Germinal center (tissue), 1 donor: ENCODE measurements around the gene TNFAIP3.

Experiments used
- DNase-seq: peaks from one replicate; pipeline ENCODE4 v3.0.0; 2012; ENCODE audit warnings: mixed read lengths, low spot score

The TNFAIP3 gene

DNA sequence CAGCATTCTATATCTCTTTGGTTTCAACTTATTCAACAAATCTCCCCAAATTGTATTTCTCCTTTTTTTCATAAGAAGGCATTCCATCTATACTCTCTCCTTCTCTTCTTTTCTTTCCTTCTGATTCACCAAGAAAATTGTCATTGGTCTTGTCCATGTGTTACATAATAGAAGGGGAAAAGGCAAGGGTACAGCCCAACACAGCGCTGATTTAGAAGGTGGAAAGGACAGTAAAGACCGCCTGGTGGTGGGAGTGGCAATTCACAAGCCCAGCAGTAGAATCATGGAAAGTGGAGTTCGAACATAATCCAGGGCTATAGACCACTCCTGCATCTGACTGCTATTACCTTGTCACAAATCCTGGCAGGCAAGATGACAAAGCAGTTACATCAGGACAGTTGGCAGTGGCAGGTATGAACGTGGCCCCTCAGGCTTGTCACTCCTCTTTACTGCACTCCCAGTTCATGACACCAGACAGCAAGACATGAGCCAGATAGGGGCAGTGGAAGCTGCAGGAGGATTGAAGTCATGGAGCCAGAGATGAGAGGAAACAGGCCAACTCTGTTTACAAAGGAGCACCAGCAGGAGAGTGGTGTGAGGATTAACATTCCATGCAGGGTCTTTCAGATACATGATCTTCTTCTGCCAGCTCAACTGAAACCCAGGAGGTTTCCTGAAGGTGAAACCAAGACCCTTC lies 2.1 kb upstream of the TNFAIP3 start:
- no peak for DNase-seq

DNA sequence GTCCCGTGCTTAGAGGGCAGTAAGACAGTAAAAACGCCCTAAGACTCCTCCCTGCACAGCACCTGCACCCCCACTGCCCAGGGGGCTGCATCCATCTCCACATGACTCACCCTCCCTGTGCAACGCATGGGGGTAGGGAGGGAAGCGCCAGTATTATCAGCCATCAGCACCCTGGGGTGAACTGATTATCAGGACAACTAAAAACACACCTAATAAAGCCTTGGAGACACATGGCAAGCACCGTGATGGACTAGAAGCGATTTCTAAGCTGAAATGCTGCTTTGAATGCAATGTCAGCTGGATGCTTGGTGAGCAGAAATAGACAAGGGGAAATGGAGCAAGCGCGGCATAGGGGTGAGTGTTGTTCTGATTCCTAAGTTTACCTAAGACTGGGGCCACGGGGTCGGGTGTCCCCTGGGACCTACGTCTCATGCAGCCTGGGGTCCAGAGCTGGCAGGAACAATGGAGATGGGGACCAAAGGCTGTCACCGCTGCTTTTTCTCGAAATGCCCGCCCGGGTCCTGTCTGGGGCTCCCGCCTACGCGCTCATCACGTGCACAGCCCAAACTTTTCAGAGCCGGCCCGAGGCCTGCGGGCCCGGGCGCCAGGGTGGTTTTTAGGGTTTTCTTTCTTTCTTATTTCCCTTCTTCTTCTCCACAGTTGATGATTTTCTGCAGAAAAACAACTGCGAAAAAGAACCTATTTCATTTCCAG lies 702 bp upstream of the TNFAIP3 start:
- DNase-seq, result peak; percentile 54

DNA sequence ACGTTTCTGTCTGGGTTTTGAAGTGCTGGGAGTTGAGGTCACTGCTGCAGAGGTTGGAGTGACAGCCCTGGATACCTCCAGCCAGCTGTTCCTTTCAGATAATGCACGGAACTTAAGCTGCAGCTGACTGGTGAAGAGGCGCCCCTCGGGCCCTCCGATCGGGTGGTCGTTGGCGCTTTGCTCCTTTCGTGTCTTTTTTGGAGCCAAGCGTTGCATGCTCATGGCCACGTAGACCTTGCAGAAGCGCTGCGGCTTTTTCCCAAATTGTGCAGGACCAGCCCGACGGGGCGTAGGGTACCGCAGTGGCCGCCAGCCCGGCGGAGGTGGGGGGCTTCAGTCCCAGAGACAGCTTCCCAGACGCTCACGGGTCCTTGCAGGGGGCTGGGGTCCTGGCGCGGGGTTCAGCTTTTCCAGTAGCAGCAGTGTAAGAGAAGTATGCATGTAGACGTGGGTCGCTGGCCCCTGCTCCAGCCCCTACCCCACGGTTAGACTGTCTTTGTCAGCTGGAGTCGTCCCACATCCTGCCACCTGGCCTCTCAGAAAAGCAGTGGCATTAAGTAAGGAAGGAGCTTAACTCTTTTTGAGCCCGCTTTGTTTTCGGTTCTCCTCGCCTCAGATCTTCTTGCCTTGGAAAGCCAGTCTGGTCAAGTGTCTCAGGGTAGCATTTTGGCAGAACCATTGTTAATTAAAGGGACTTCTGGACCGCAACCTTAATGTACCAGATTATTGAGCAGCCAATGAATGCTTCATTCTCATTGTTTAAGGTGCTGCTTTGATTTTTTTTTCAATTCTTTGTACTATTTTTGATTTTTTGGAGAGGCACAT lies 838 bp downstream of the TNFAIP3 start:
- peak; percentile 51 for DNase-seq

DNA sequence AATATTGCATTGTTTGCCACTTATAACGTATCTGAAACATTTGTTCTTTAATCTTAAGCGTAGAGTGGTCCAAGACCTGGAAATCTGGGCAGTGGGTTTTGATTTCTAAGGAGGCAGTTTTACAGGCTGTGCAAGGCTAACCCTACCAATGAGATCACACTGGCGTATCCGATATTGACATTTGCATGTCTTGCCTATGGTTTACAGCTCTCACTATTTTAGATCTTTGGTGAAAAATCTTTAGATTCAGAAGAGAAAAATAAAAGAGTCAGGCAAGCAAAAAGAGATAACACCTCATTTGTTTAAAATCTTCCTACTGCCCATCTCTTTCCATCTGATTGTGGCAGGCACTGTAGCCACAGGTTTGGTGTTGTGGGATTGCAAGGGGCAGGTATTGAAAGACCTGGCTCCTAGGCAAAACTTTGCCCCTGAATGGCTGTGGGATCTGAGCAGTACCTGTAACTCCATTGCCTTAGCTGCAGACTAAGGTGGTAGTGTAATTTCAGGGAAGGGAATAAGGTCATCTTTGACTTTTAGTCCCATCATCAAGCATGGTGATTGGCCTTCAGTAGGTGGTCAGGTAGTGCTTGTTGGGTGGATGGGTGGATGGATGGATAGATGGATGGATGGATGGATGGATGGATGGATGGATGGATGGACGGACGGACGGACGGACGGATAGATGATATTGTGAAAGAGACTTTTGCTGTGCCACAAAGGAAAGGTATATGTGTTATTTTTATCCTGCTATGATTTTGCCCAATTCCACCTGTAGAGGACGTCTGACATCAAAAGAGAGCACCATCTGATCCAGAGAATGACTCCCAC lies 1.9 kb downstream of the TNFAIP3 start:
- DNase-seq, result peak; percentile 47

DNA sequence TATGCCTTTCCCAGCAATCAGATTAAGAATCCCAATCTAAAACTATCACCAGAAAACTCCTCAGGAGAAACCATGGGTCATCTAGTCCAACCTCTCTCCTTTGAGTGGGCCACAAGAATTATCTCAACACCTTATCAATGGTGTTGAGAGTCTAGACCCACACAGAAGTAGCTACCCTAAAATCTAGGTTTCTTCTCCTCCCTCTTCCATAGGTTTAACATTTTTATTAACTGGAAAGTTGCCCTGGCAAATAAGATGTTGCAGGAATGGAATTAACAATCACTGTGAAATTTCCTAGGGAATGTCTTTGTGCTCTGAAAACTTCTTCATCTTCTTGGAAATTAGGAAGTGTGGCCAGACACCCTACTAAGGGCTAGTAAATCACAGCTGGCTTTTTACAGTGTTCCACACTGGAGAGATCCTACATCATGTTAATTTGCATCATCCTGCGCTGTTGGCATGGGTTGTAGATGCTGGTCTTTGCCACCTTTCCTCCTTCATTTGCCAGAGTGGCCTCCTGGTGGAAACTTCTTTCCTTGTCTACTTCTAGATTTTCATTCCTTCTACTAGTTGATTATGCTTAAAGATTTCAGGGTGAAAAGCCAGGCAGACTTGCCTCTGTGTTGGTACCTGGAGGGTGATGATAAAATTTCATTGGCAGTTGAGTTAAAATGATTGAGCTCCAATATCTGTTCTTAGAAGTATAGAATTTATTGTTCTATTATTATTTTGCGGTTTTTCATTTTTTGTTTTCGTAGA lies 2.7 kb downstream of the TNFAIP3 start:
- no peak for DNase-seq

DNA sequence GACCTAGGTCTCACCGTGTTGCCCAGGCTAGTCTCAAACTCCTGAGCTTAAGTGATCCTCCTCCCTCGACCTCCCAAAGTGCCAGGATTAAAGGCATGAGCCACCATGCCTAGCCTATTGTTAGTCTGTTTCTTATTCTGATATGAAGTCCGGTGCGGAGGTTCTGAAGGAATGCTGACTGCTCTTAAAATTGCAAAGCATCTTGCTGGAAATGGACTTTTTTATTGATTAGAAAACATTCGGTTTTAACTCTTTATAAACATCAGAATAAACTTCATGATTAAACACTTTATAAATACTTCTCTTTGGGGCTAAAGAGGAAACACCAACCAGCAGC lies 3.2 kb downstream of the TNFAIP3 start:
- DNase-seq, result no peak

DNA sequence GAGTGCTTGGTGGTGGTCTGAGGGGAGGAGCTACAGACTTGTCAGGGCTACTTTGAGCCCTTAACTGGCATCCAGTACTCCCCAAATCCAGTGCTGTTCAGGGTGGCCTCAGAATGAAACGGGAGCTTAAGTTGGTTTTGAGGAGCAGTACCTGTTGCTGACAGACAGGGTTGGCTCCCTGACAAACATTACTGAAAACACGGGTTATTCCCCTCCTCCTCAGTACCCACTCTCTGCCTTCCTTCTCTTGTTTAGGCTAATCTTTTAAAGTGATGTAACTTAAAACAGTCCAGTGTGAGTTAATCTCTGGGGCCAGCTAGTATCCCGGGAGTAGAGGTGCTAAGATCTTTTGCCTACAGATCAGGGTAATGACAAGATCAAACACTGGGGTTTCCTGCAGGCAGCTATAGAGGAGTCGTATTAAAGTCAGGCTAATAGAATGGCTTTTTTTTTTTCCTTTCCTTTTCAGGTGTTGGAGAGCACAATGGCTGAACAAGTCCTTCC lies 3.7 kb downstream of the TNFAIP3 start:
- DNase-seq, result peak; percentile 27

DNA sequence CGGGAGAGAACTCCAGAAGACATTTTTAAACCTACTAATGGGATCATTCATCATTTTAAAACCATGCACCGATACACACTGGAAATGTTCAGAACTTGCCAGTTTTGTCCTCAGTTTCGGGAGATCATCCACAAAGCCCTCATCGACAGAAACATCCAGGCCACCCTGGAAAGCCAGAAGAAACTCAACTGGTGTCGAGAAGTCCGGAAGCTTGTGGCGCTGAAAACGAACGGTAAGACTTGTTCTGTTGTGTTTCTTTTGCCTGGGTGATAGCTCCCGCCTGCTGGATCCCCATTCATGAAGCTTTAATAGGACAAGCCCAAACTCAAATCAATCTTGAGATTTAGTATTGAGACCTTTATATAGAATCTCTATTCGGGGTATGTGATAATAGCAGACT lies 4.2 kb downstream of the TNFAIP3 start:
- DNase-seq, result no peak

DNA sequence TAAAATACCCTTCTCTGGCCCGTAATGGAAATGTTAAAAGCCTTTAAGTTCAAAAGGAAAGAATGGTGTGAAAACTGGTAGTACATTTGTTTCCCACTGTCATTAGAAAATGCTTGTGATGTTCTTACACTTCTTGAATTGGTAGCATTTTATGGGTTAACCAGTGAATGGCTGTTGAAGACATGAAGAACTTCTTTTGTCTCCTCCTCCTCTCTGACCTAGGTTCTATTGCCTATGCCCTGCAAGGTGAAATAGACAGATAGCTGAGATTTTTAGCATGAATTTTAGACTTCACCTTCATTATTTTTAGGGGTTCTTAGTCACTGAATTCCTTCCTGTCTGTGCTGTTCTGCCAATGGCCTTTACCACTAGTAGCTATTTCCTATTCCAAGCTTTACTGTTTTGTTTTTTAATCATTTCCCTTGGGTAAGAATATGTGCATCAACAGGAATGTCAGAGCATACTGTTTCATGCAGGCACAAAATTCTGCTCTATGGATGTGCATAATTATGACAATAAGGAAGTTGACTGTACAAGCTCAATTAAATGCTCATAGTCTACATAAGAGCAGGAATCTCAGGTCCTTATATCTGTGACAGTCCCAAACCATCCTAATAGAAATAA lies 4.9 kb downstream of the TNFAIP3 start:
- DNase-seq, result no peak

DNA sequence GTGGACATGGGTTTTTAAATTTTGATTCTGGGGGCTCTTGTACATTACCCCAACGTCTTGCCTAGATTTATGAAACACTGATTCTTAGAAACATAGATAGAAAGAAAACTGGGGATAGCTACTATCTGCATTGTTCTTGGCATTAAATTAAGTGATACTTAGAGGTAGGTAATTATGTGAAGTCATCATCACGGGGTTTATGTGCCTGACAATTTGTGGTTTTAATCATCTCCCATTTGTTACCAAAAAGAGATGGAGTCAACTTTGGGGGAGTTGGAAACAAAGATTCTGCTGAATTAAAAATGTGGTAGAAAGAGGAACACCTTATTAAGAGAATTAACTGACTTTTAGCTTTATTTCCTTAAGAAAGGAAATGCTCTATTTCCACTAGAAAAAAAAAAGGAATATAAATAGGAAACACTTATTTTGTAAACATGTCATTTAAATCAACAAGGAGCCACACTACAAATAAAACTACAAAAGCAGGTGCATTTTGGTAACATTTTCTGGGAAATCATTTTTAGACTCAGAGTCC lies 5.6 kb downstream of the TNFAIP3 start:
- DNase-seq, result no peak

DNA sequence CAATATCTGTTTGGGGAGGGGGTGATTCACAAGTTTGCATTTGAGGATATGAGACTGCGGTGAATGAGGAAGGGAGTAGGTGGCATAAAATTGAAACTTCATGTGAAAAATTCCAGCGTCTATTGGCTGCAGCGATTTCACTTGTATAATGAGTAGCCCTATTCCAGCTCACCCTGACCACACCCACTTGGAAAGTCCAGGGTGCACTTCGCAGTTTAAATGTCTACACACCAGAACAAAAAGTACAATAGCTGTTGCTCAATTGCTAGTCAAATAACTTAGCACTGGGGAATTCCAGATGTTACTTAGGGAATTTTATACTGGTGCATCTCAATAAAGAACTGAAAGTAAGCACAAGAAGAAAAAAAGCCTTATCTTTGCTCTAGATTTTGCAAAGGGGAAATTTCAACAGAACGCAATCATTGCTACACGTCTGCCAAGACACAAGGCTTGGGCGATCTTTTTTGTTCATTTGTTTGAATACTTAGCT lies 6.3 kb downstream of the TNFAIP3 start:
- DNase-seq, result peak; percentile 40

DNA sequence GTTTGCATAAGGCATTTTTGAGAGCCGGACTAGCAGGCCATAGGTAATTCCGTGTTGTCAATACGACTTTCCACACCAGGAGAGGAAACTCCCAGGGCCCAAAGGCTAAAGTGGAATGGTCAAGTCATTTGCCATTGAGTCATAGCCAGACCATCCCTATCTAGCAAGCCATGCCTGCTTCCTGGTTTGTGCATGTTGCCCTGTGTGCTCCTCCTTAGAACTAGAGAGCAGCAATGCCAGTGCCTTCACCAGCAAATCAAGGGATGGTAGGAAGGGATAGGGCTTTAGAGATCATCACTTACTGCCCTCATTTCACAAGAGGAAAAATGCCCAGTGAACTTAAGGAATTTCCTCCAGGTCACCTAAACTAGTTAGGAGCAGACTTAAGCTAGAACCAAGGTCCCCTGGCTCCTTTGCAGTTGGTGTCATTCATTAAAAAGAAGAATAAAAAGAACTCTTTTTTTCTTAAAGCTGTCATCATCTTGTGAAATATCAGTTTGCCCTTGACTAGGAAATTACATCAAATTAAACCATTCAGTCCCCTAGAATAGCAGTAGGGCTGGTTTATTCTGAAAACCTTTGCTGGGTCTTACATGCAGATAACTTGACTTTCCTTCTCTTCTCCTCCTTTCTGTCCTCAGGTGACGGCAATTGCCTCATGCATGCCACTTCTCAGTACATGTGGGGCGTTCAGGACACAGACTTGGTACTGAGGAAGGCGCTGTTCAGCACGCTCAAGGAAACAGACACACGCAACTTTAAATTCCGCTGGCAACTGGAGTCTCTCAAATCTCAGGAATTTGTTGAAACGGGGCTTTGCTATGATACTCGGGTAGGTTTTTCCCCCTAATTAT lies 7.4 kb downstream of the TNFAIP3 start:
- DNase-seq, result no peak

DNA sequence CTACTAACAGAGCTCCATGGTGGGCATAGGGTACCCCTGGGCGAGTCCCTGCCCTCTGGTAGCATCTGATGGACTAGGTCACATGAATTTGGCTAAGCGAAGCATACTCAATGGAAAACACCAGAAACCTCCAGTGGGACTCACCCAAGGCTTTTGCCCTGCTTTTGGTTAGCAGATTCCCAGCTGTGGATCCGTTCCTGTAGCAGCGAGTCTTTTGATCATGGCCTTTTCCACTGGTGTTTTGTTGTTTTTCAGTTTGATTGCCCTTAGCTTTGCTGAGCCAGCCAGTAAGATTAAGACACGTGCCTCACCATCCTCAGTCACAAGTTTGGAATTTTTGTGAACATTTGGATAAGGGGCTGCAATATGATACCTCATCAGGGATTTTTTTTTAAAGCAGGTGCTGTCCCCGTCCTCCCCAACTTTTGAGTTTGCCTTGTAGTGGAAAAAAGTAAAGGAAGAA lies 8.0 kb downstream of the TNFAIP3 start:
- DNase-seq, result no peak

DNA sequence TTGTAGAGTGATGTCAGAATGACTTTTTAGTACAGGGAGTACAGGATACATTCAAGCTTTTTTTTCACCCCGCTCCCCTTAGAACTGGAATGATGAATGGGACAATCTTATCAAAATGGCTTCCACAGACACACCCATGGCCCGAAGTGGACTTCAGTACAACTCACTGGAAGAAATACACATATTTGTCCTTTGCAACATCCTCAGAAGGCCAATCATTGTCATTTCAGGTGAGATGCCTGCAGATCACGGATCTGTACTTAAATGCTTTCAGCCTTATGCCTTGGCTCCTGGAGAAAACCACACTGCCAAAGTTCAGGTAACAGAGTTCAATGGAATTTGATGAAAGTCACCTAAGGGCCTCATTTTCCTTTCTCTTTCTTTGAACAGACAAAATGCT lies 8.5 kb downstream of the TNFAIP3 start:
- DNase-seq, result no peak

DNA sequence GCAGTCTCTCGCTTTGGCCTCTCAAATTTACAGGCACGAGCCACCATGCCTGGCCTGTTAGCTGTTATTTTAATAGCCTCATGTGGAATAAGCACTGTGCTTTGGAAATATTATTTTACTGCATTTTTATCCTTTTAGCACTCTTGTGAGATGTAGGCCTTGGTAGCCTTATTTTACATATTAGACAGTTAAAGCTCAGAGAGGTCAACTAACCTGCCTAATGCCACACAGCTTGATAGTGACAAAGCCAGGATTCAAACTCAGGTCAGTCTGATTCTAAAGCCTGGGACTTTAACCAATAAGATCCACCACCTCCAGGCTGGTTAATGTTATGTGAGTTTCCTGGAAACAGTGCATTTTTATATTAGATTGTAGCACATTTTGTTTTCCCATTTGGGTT lies 9.5 kb downstream of the TNFAIP3 start:
- no peak for DNase-seq

DNA sequence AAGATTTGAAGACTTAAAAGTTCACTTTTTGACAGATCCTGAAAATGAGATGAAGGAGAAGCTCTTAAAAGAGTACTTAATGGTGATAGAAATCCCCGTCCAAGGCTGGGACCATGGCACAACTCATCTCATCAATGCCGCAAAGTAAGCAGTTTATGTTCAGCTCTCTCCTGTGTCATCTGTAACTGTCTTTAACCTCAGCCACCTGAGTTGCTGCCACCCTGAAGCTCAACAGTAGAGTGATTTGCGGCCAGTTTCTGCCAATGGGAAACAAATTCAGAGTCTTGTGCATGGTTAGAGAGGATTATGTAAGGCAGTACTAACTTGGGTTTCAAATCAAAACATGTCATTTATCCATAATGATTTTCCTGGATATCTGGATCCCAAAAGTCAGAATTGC lies 10.1 kb downstream of the TNFAIP3 start:
- no peak for DNase-seq

DNA sequence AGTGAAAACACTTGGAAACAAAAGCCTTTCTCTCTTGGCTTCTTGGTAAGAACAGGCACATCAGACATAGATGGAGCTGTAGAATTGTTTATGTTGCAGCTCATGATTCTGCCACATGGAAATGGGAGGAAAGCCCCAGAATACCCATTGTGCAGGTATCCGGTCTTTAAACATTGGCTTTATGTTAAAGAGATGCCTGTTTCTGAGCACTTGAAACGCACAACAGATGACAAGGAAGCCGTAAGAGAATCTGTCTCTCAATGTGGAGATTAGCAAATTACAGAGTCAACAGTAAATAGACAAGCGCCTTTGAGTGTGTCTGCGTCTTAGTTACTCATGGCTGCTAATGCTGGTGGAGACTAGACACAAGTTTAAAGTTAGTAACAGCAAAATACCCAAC lies 10.5 kb downstream of the TNFAIP3 start:
- no peak for DNase-seq

DNA sequence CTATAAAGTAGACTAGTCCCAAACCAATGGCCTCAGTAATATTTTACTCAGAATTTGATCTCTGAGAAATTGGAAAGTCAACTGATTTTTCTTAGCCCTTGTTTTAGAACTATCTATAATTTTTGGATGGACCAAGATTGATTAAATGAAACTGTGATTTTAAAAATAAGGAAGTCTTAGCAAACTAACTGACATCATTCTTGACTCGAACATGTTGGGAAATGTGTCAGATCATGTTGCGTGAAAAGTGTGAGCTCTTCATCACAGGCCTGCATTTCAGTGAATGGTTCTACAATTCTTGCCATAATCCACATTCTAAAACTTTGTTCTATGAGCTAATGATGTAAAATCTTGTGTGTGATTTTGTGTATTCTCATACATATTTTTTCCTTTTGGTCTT lies 11.0 kb downstream of the TNFAIP3 start:
- no peak for DNase-seq
